ENCODE data around the gene BCAP31. TPM values are rescaled to one million over a fixed set of nuclear protein-coding genes. Genes with fewer than 3 reads are reported as not detected.

The BCAP31 gene
- polyA plus RNA-seq, 1 experiment, result 222 TPM

DNA sequence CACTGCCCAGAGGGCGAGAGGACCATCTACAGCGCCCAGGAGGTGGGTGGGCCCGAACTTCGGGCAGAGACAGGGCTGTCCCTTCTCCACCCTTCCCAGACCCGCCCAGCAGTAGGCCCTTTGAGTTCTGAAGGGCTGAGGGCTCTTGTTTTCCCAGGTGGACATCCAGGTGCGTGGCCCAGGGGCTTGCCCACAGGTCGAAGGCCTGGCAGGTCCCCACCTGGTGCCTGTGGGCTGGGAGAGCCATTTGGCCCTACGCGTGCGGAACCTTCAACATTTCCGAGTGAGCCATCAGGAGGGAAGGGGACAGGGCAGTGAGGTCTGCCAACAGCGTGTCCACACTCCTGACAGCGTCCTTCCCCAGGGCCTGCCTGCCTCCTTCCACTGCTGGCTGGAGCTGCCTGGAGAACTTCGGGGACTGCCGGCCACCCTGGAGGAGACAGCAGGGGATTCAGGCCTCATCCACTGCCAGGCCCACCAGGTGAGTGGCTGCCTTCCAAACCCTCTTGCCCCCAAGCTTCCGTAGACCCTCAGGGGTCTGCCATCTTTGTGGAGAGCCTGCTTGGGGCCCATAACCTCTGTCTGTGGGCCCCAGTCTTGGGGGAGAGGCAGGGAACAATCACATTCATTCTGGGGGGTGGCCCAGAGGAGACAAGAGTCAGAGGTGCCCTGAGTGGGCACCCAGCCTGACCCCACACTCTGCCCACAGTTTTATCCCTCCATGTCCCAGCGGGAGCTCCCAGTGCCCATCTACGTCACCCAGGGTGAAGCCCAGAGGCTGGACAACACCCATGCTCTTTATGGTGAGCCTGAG lies 46.6 kb upstream of the BCAP31 start:
- ChIA-PET CTCF (no interaction called here), POLR2A (no interaction called here)
- DNase-seq (ENCODE audit: low read depth), result no peak
- TF ChIP-seq, protein P1, sequence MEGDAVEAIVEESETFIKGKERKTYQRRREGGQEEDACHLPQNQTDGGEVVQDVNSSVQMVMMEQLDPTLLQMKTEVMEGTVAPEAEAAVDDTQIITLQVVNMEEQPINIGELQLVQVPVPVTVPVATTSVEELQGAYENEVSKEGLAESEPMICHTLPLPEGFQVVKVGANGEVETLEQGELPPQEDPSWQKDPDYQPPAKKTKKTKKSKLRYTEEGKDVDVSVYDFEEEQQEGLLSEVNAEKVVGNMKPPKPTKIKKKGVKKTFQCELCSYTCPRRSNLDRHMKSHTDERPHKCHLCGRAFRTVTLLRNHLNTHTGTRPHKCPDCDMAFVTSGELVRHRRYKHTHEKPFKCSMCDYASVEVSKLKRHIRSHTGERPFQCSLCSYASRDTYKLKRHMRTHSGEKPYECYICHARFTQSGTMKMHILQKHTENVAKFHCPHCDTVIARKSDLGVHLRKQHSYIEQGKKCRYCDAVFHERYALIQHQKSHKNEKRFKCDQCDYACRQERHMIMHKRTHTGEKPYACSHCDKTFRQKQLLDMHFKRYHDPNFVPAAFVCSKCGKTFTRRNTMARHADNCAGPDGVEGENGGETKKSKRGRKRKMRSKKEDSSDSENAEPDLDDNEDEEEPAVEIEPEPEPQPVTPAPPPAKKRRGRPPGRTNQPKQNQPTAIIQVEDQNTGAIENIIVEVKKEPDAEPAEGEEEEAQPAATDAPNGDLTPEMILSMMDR (IDR thresholded peaks at IDR 0.05; ENCODE audit: insufficient read depth, low read depth, low read length), result no peak
- H3K27me3 ChIP-seq (ENCODE audit: control insufficient read depth, insufficient read depth, low read length), result no peaks in the 10 kb centered on the region
- H3K36me3 ChIP-seq (ENCODE audit: control insufficient read depth, insufficient read depth, low read length), result no peaks in the 10 kb centered on the region; the same call in 1 of the 2 replicates
- H3K4me3 ChIP-seq (ENCODE audit: low read depth, low read length), result no peak overlapping the region

DNA sequence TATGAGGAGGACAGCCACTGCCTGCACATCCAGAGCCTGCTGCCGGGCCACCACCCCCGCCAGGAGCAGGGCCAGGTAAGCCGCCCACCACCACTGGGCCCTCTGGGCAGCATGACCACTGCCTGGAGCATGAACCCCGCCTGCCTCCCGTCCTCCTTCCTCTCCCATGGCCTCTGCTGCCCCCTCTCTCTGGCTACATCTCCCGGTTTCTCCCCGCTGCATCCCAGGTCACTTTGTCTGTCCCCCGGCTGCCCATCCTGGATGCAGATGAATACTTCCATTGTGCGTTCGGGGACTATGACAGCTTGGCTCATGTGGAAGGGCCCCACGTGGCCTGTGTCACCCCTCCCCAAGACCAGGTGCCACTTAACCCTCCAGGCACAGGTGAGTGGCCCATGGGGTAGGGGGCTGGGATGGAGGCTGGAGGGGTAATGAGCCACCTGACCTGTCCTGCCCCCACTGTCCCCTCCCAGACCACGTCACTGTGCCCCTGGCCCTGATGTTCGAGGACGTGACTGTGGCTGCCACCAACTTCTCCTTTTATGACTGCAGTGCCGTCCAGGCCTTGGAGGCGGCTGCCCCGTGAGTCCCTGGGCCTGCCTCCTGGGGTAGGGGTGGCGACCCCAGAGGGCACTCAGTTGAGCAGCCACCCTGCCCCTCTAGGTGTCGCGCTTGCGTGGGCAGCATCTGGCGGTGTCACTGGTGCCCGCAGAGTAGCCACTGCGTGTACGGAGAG lies 45.8 kb upstream of the BCAP31 start:
- H3K27me3 ChIP-seq (ENCODE audit: control insufficient read depth, insufficient read depth, low read length), result no peaks in the 10 kb centered on the region
- POLR2A ChIA-PET, result no interaction called here
- H3K36me3 ChIP-seq (ENCODE audit: control insufficient read depth, insufficient read depth, low read length), result no peaks in the 10 kb centered on the region; the same call in 1 of the 2 replicates
- DNase-seq (ENCODE audit: low read depth), result no peak
- TF ChIP-seq, protein P1 (IDR thresholded peaks at IDR 0.05; ENCODE audit: insufficient read depth, low read depth, low read length), result no peak
- CTCF ChIA-PET, result no interaction called here
- H3K4me3 ChIP-seq (ENCODE audit: low read depth, low read length), result no peak overlapping the region

DNA sequence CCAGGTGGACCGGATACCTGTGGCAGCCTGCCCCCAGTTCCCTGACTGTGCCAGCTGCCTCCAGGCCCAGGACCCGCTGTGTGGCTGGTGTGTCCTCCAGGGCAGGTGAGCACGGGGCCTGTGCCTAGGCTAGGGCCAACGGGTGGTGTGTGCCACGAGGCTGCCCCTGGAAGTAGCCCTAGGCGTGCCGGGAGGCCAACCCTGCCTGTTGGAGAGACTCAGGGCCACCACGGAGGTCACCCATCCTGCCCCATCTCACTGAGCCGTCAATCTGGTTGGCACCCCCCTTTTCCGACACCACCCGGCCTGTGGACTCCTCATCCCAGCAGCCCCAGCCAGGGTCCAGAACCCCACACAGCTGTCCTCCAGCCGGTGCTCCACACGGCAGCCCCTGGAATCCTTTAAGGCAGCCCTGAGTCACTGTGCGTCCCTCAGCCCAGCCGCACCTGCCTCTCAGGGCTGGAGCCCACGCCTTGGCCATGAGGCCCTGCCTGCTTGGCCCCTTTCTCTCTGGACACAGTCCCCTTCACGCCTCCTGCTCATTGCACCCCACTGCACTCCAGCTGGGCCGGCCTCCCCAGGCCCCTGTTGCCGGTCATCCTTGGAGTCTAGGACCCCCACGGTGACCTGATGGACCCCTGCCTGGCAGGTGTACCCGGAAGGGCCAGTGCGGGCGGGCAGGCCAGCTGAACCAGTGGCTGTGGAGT lies 45.1 kb upstream of the BCAP31 start:
- Histone ChIP-seq H3K4me3 (ENCODE audit: low read depth, low read length) (no peak overlapping the region), H3K36me3 (ENCODE audit: control insufficient read depth, insufficient read depth, low read length) (no peaks in the 10 kb centered on the region; the same call in 1 of the 2 replicates), H3K27me3 (ENCODE audit: control insufficient read depth, insufficient read depth, low read length) (no peaks in the 10 kb centered on the region)
- TF ChIP-seq, protein P1 (IDR thresholded peaks at IDR 0.05; ENCODE audit: insufficient read depth, low read depth, low read length), result no peak
- POLR2A ChIA-PET, result no interaction called here
- DNase-seq (ENCODE audit: low read depth), result no peak
- CTCF ChIA-PET, result no interaction called here

DNA sequence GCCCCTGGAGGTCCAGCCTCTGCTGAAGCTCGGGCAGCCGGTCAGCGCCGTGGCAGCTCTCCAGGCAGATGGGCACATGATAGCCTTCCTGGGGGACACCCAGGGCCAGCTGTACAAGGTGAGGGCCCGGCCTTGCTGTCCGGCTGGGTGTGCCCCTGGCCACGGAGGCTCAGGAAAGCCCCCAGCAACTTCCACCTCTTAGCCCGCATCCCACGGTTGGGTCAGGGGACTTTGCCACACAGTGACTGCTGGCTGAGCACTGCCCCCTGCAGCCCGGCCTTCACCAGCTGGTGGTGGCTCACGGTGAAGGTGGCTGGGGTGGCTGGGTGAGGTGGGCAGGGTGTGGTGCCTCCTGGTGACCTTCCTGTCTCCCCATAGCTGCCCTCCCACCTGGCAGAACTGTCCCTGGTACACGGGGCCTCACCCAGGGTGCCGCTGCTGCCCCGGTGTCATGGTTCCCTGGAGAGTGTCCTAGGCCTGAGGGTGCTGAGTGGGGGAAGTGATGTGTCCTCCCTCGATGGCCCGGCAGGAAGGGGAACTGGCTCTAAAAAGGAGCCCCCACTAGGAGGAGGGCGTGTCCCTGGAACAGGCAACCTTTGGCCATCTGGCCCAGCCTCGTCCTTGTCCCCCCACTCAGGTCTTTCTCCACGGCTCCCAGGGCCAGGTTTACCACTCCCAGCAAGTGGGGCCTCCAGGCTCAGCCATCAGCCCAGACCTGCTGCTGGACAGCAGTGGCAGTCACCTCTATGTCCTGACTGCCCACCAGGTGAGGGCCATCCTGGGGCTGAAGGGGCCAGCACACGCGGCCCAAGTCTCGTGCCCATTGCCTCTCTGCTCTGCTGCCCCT lies 44.3 kb upstream of the BCAP31 start:
- TF ChIP-seq, protein P1 (IDR thresholded peaks at IDR 0.05; ENCODE audit: insufficient read depth, low read depth, low read length), result no peak
- H3K4me3 ChIP-seq (ENCODE audit: low read depth, low read length), result no peak overlapping the region
- no peaks in the 10 kb centered on the region for H3K27me3 ChIP-seq (ENCODE audit: control insufficient read depth, insufficient read depth, low read length)
- POLR2A ChIA-PET, result no interaction called here
- no peak for DNase-seq (ENCODE audit: low read depth)
- CTCF ChIA-PET, result interaction anchor here (1.2 kb wide), 1 partner anchor 13 kb away, joined by 3 read pairs; no protein-coding TSS in a partner anchor
- no peaks in the 10 kb centered on the region; the same call in 1 of the 2 replicates for H3K36me3 ChIP-seq (ENCODE audit: control insufficient read depth, insufficient read depth, low read length)
